ENCODE results near the gene COX6B1.
"Not testable (repeated sequence)": the region's sequence is repeated elsewhere in the genome, so short reads cannot be mapped to it uniquely, and the experiment has no call there.

COX6B1 gene, protein sequence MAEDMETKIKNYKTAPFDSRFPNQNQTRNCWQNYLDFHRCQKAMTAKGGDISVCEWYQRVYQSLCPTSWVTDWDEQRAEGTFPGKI

DNA sequence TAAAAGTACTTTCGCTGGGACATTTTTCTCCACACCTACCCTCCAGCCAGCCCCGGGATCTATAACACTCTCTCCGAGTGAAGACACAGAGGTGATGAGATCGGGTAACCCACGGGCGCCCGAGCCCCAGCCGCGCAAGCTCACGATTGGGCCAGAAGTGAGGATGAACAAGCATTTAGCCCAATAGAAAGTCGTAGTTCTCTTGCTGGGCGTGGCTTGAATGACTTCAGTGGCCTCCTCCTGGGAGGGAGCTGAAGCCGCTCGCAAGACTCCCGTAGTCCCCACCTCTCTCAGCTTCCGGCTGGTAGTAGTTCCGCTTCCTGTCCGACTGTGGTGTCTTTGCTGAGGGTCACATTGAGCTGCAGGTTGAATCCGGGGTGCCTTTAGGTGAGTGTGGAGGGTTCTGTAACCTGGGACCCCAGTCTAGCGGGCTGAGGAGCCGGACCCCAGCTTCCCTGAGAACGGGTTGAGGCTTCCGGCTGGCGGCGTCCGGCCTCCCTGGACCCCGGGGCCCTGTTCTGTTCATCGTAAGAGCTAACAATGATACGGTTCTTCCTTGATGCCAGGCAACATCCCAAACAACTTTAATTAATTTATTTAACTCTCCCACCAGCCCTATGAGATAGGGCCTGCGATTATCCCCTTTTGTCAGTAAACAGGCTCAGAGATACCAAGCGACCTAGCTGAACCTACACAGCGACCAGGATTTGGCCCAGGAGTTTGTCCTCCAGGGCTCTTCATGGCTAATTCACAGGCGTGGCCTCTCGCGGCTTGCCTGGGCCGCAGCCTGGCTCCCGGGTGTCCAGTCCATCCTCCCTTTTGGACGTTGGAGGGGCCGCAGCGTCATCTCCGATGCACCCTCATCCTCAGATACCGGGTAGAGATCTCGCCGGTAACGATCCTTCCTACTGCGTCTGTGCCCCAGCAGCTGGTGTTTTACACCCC is at the start of gene COX6B1:
Gene COX6B1 (plus strand): TSS at position 307 of the 945 bp plus-strand sequence. CDS start 2,921 bp downstream, outside the sequence.
- peak; percentile 97 for DNase-seq

DNA sequence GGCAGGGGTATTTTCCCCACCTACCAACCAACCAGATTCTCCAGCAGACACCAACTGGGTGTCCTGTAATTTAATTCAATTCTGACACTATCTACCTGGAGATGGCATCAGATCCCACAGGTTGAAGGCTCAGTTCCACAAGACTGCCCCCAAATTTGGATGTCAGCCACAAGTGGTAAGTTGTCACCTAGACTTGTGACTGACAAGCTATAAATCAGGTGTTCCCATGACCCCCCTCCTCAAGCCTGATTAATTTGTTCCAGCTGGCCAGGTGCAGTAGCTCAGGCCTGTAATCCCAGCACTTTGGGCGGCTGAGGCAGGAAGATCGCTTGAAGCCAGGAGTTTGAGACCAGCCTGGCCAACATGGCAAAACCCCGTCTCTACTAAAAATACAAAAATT is 46.2 kb upstream of the COX6B1 start:
- DNase-seq = no peak

DNA sequence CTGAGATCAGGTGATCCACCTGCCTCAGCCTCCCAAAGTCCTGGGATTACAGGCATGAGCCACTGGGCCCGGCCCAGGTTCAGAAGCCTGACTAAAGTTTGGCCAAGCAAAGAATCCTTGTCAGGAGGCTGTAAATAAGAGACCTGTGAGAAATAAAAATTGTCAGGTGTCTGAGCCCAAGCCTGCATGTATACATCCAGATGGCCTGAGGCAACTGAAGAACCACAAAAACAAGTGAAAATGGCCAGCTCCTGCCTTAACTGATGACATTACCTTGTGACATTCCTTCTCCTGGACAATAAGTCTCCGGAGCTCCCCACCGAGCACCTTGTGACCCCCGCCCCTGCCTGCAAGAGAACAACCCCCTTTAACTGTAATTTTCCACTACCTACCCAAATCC is 43.7 kb upstream of the COX6B1 start:
- not testable (repeated sequence) for DNase-seq

DNA sequence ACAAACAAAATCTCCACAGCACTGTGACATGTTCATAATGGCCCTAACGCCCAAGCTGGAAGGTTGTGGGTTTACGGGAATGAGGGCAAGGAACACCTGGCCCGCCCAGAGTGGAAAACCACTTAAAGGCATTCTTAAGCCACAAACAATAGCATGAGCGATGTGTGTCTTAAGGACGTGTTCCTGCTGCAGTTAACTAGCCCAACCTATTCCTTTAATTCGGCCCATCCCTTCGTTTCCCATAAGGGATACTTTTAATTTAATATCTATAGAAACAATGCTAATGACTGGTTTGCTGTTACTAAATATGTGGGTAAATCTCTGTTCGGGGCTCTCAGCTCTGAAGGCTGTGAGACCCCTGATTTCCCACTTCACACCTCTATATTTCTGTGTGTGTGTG is 41.0 kb upstream of the COX6B1 start:
- not testable (repeated sequence) for DNase-seq

DNA sequence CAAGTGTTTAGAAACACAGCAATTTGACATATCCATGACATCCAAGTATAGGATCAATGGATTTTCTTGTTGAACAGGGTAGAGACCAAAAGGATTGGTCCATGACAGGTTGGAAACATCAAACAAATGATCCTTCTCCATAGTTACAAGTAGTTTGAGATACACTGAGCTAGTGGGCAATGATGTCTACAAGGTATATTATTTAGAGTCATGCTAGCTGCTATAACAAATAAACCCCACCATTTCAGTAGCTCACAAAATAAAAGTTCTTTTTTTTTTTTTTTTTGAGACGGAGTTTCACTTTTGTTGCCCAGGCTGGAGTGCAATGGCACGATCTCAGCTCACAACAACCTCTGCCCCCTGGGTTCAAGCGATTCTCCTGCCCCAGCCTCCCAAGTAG is 40.5 kb upstream of the COX6B1 start:
- no peak for DNase-seq

DNA sequence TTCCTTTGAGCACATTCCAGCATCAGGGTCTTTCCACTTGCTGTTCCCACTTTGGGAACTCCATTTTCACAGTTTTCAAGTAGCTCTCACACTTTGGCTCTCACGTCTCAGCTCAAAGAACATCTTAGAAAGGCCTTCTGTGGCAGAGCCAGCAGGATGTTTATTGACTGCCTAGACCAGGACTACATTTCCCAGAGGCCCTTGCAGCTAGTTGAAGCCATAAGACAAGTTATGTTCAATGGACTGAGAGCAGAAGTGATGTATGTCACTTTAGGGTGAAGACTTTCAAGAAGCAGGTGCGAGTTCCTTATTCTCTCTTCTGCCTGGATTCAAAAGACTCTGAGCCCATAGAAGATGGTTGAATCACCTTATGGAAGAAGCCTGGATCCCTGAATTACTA is 39.9 kb upstream of the COX6B1 start:
- no peak for DNase-seq

DNA sequence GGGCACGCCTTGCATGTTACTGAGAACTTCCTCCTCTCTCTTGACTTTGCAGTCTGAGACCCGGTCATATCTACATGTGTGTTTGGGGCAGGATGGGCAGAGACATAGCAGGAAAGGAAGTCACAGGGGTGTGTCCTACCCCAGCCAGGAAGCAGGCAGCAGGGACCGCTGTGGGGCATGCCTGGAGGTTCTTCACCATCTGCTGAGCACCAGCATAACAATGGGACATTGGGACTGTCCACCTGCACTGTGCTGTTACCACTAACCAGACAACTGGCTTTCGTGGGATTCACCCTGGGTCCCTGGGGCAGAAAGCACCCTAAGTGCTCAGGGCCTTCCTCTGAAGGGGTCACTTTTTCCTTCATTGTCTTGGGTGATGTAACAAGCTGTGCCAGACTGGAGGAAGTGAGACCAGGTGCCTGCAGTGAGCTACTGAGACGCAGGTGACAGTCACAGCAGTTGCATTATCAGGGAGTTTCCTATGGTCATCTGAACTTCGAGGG is 38.2 kb upstream of the COX6B1 start:
- no peak for DNase-seq

DNA sequence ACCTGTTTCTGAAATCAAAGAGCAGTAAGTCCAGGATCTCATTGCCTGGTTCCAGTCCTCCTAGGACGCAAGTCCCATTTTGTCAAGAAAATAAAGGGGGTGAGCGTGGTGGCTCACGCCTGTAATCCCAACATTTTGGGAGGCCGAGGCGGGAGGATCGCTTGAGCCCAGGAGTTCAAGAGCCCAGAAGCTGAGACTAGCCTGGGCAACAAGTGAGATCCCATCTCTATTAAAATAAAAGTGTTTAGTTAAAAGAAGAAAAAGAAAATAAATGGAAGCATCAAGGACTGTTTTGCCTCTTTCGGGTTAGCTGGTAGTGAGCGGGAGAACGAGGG is 35.9 kb upstream of the COX6B1 start:
- no peak for DNase-seq

DNA sequence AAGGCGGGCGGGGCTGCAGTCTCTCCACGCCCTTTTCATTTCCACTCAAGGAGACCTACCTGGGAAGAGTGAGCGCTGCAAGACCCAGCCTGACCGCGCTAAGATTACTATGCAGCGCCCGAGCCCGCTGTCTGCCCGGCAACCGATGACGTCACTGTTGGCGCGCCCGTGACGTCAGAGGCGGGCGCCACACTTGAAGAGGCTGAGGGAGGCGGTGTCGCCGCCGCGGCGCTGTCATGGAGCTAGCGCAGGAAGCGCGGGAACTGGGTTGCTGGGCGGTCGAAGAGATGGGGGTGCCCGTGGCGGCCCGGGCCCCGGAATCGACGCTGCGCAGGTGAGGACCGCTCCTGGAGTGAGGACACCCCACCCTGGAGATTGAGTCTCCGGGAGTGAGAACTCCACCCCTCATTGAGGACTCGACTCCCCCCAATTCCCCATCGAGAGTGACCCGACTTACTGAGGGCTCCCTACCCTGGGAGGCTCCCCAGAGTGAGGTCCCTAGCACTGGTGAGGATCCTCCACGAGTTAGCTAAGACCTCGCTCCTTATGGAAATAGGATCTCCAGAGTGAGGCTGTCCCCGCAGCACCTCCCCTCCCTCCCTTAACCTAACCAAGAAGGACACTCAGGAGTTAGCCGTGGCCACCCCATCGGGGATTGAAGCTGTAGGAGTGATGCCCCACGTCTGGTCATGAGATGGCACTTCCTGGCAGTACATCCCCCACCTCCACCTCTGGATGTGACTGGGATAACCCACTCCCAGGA is 35.4 kb upstream of the COX6B1 start, which contains the start of gene HAUS5:
Gene HAUS5 (plus strand): TSS at position 177 of the 763 bp plus-strand sequence. CDS start 60 bp downstream, at position 237.
- peak; percentile 90 for DNase-seq

DNA sequence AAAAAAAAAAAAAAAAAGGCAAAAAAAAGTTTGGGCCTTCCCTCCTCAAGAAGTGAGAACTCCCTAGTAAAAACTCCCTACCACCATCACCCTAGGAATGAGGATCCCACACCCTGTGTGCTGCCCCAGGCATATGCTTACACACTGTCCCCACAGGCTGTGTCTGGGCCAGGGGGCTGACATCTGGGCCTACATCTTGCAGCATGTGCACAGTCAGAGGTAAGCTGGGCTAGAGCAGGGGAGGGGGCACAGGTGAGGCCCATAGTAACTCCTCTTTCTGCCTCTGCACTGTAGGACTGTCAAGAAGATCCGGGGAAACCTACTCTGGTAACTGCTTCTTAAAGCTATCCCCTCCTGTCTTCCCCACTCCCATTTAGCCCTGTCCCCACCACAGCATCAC is 34.5 kb upstream of the COX6B1 start:
- no peak for DNase-seq

DNA sequence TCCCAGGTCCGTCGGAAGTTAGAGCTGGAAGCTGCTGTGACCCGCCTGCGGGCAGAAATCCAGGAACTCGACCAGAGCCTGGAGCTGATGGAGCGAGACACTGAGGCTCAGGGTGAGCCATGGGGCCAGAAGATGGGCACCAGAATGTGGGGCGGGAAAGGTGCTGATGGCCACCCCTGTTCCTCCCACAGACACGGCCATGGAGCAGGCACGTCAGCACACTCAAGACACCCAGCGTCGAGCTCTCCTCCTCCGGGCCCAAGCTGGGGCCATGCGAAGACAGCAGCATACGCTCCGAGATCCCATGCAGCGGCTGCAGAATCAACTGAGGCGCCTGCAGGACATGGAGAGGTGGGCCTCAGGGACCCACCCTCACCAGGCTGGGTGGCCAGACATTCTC is 33.1 kb upstream of the COX6B1 start:
- DNase-seq = no peak

DNA sequence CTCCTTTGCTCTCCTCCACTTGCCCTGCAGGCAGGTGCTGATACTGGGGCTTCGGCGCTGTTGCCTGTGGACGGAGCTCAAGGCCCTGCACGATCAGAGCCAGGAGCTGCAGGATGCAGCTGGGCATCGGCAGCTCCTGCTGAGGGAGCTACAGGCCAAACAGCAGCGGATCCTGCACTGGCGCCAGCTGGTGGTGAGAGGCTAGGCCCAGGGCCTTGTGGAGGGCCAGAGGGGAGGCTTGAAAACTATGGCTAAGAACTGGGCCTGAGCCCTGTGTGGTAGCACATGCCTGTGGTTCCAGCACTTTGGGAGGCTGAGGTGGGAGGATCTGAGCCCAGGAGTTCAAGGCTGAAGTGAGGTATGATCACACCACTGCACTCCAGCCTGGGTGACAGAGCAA is 29.3 kb upstream of the COX6B1 start:
- DNase-seq = no peak

DNA sequence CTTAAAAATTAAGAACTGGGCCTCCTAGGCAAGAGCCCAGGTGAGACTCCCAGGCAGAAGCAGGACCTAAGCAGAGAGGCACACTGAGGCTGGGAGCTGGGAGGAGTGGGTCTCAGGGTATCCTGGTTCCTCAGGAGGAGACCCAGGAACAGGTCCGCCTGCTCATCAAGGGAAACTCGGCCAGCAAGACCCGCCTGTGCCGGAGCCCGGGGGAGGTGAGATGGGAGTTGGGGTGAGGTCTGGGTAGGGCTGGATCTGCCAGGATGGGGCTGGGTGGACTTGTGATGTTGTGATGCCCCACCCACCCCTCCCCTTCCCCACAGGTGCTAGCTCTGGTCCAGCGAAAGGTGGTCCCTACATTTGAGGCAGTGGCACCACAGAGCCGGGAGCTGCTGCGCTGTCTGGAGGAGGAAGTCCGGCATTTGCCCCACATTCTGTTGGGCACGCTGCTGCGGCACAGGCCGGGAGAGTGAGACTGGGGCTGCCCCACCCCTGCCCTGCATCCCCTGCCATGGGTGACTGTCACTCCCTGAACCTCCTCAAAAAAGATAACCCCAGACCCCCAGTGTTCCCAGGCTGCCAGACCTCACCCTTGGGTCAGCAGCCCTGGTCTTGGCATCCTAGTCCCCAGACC is 28.7 kb upstream of the COX6B1 start:
- DNase-seq = no peak

DNA sequence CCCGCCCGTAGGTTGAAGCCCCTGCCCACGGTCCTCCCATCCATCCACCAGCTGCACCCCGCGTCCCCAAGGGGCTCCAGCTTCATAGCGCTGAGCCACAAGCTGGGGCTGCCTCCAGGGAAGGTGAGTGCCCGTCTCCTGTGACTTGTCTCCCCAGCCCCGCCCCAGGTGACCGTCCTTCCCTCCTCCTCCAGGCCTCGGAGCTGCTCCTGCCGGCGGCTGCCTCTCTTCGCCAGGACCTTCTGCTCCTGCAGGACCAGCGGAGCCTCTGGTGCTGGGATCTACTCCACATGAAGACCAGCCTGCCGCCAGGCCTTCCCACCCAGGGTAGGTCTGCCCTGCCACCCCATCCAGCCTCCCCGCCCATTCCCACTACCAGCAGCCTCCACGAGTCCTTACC is 28.1 kb upstream of the COX6B1 start:
- DNase-seq = no peak

DNA sequence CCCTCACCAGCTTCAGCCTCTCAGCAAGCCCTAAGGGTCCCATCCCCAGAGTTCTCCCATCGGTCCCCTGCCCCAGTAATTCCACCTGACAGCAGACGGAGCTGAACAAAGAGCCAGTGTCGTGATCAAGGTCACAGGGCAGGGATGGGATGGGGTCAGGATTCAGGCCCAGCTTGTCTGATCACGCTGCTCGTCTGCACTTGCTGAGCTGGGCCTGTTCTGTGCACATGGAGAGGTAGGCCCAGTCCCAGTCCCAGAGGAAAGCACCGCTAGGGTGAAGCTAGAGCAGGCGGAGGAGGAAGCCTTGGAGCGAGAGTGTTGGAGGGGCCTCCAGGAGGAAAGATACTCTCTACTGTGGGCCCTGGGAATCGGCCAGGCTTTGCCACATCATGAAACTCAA is 26.4 kb upstream of the COX6B1 start:
- no peak for DNase-seq

DNA sequence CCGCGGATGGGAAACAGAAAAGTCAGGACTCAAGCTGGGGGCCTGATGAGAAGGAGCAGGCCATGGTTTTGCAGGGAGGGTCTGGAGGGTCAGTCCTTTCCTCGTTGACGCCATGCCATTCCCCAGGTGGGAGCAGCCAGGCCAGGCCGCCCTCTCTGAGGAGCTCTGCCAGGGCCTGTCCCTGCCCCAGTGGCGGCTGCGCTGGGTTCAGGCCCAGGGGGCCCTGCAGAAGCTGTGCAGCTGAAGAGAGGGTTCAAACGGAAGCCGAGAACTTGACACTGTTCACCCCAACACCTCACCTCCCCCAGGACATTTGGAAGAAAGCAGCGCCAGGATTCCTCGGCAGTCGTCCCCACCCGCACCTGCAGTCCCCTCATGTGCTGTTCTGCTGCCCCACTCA is 25.4 kb upstream of the COX6B1 start:
- DNase-seq = no peak

DNA sequence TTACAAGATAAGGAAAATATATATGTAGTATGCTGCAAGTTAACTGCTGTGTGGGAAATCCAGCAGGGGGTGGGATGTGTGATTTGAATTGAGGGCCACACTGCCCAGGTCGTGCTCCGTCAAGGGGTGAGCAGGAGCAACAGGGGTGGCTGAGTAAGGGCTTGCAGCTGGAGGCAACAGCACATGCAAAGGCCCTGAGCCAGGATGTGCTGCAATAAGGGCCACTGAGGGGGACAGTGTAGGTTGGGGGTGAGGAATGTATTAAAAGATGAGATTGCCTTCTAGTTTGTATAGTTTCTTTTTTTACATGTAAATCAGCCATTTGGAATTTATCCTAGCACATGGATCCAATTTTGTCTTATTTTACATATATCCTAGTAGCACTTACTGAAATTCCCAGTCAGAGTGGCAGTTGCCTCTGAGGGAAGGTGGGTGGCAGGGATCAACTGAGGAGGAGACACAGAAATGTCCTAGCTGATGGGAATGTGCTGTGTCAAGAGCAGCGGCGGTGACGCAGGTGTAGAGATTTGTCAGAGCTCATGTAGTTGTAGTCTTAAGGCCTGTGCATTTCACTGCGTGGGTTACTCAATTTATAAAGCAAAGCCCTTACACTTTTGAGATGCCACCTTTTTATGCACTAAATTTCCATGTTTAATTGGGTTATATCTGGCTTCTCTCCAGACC is 24.7 kb upstream of the COX6B1 start:
- no peak for DNase-seq

DNA sequence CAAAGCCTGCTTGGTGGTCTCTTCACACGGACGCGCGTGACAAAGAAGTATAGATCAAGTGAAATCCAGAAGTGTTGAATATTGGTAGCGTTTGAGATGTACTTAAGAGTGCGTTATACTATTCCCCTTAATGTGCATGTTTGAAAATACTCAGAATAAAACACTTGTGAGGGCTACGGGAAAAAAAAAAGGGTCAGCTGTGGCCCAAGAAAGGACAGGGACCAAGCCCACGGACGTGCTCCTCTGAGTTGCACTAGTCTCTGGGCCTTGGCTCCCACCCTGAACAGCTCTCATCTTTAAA is 19.9 kb upstream of the COX6B1 start:
- DNase-seq = no peak

DNA sequence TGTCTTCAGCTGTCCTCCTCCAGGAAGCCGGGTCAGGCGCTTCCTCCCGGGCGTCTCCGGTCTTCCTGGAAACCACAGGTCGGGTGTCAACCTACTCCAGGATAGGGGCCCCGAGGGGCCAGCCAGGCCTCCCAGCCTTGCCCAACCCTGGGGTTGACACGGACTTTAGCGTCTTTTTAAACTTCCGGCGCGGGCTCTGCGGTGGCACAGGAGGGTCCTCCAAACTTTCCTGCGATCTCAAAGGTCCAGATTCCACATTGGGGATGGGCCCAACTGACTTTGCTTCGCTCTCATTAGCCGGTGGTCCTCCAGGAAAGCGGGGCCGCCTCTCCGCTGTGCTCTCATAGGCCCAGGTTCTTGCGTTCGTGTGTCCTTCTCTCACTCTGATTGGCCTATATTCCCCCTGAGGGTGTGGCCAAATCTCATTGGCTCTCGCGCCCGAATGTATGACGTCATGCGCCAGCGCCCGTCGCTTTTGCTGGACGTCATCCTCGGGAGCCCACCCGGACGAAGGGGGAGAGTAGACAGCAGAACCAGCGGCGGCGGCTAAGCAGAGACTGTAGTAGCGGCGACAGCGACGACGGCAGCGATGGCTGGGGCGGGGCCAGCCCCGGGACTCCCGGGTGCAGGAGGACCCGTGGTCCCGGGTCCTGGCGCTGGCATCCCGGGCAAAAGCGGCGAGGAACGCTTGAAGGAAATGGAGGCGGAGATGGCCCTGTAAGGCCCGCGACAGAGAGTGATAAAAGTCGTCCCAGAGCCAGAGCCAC is 19.4 kb upstream of the COX6B1 start, which contains the start of gene RBM42:
Gene RBM42 (plus strand): TSS at position 472 of the 767 bp plus-strand sequence. CDS start 118 bp downstream, at position 590.
- DNase-seq = peak; percentile 98

DNA sequence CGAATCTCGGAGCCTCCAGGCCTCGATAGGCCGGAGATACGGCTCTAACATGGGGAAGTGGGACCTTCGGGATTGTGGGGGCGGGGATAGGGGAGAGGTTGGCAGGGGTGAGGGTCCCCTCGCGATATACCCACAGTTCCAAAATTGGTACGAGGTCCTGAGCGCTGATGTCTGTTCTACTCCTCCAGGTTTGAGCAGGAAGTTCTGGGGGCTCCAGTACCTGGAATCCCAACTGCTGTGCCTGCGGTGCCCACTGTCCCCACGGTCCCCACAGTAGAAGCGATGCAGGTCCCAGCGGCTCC is 18.8 kb upstream of the COX6B1 start:
- DNase-seq = no peak

DNA sequence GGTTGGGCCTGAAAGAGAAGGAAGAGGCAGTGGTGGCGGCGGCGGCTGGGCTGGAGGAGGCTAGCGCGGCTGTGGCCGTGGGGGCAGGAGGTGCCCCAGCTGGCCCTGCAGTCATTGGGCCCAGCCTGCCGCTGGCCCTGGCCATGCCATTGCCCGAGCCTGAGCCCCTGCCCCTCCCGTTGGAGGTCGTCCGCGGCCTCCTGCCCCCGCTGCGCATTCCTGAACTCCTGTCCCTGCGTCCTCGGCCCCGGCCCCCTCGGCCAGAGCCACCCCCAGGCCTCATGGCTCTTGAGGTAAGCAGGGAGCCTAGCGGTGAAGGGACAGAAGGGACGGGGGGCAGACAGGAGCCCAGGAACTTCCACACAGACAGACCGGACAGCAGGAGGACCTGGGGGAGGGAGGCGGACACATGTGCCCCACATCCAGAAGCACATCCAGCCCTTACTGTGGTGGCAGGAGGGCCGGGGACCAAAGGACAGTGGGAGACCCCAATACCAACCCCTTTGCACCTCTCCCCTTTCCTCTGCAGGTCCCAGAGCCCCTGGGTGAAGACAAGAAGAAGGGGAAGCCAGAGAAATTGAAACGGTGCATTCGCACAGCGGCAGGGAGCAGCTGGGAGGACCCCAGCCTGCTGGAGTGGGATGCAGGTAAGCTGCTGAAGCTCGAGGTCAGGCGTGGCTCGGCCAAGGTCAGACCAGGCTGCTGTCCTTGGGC is 14.2 kb upstream of the COX6B1 start:
- no peak for DNase-seq
